D721Med (cell line): ENCODE data around the gene PTX3.
A peak's percentile ranks its signal among the peaks of the same experiment; 100 is the strongest.

Experiments used
- DNase-seq: peaks from one replicate; pipeline ENCODE4 v3.0.0; 2011; ENCODE audit warnings: low spot score; ENCODE audit not compliant: insufficient read length
- FAIRE-seq: peaks from 2 replicates; lab custom pipeline; 2011; peaks lifted over from hg19 to GRCh38; lab: Jason Lieb, UNC
- CTCF ChIP-seq: IDR thresholded peaks from 2 replicates; pipeline ENCODE4 v1.5.1; 2012; ENCODE audit warnings: mild to moderate bottlenecking, control low read depth; ENCODE audit not compliant: insufficient read depth; ENCODE audit errors: missing control alignments

Gene PTX3

GRCh38 chr3:157442729-157443128 is 6.1 kb downstream of the PTX3 start:
- DNase-seq (no peak), FAIRE-seq (no peak)
- no peak for TF ChIP-seq CTCF

GRCh38 chr3:157443905-157444796 is 7.5 kb downstream of the PTX3 start:
- no peak for DNase-seq

GRCh38 chr3:157444797-157445184 is 8.1 kb downstream of the PTX3 start:
- DNase-seq: no peak
- no peak for FAIRE-seq
- TF ChIP-seq CTCF: no peak

More at GRCh38 chr3:157443905-157444796, 7.5 kb downstream of the PTX3 start:
- TF ChIP-seq CTCF: no peak
- FAIRE-seq: no peak

GRCh38 chr3:157445857-157446256 is 9.2 kb downstream of the PTX3 start:
- no peak for FAIRE-seq
- TF ChIP-seq CTCF: no peak
- no peak for DNase-seq

- DNase-seq: no peak
- FAIRE-seq: no peak
- TF ChIP-seq CTCF: peak; percentile 54
These were observed 10.5 kb downstream of the PTX3 start for GRCh38 chr3:157447026-157447694.

- FAIRE-seq: no peak
- TF ChIP-seq CTCF: no peak
These were observed 15.4 kb downstream of the PTX3 start for GRCh38 chr3:157452097-157452496.

GRCh38 chr3:157453824-157454223 is 17.2 kb downstream of the PTX3 start:
- no peak for DNase-seq
- no peak for FAIRE-seq
- no peak for TF ChIP-seq CTCF

More at GRCh38 chr3:157452097-157452496, 15.4 kb downstream of the PTX3 start:
- no peak for DNase-seq
